Measurements from ENCODE around the gene OR2H1.

GRCh38 chr6:29487660-29488059 lies 30.7 kb downstream of the OR2H1 start, which contains the start of gene MAS1L:
- no peak for TF ChIP-seq ZBTB21 (CRISPR knock-in tag; IDR thresholded peaks at IDR 0.05; ENCODE audit: borderline replicate concordance)
- TF ChIP-seq SP1 (CRISPR knock-in tag; conservative IDR thresholded peaks at IDR 0.05), result no peak
- TF ChIP-seq CTCF (IDR thresholded peaks at IDR 0.05), result no peak
- TF ChIP-seq IRF2 (CRISPR knock-in tag; IDR thresholded peaks at IDR 0.05; ENCODE audit: borderline replicate concordance, low read depth), result no peak
- no peak for TF ChIP-seq CBFB (CRISPR knock-in tag; IDR thresholded peaks at IDR 0.05; ENCODE audit: low read depth)
- TF ChIP-seq STAT6 (CRISPR knock-in tag; conservative IDR thresholded peaks at IDR 0.05; ENCODE audit: low read depth), result no peak
- TF ChIP-seq ATF2 (CRISPR knock-in tag; IDR thresholded peaks at IDR 0.05; ENCODE audit: borderline replicate concordance, low read depth), result no peak
- no peak for TF ChIP-seq ARID4B (CRISPR knock-in tag; IDR thresholded peaks at IDR 0.05; ENCODE audit: borderline replicate concordance)
- TF ChIP-seq JUN (CRISPR knock-in tag; IDR thresholded peaks at IDR 0.05), result no peak
- no peak for TF ChIP-seq FOXP1 (CRISPR knock-in tag; IDR thresholded peaks at IDR 0.05; ENCODE audit: borderline replicate concordance)
- no peak for TF ChIP-seq PREB (CRISPR knock-in tag; IDR thresholded peaks at IDR 0.05; ENCODE audit: borderline replicate concordance)
- TF ChIP-seq ATF3 (CRISPR knock-in tag; conservative IDR thresholded peaks at IDR 0.05), result no peak
- no peak for TF ChIP-seq ATF6 (CRISPR knock-in tag; IDR thresholded peaks at IDR 0.05)

Data from WTC11 (cell line).